Measurements from ENCODE around the gene H2BW2.
"Not testable (repeated sequence)": the region's sequence is repeated elsewhere in the genome, so short reads cannot be mapped to it uniquely, and the experiment has no call there.

The H2BW2 gene

DNA sequence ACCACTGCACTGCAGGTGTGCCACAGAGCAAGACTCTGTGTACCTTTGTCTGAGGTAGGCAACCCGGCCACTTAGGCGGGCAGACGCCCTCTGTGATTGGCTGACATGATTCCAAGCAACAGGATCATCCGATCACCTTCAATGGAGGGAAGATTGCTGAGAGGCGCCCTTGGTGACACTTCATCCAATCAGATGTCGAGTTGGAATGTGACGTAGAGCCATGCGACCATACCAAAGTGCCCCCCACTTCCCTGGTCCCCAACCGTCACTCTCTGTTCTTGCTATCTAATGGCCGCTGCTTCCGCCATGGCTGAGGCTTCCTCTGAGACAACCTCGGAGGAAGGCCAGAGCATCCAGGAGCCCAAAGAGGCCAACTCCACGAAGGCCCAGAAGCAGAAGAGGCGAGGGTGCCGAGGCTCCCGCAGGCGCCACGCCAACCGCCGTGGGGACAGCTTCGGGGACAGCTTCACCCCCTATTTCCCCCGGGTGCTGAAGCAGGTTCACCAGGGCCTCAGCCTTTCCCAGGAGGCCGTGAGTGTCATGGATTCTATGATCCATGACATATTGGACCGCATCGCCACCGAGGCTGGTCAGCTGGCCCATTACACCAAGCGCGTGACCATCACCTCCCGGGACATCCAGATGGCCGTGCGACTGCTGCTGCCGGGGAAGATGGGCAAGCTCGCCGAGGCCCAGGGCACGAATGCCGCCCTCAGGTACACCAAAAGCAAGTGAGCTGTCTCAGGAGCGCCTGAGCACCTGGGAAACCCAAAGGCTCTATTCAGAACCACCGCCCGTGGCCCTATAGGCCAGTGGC is at the start of gene H2BW2:
Gene H2BW2, plus strand, starts transcription at position 268 of the 817 bp plus-strand sequence. Its CDS starts 39 bp downstream, at position 307.
- DNase-seq (ENCODE audit: low spot score) = no peak

DNA sequence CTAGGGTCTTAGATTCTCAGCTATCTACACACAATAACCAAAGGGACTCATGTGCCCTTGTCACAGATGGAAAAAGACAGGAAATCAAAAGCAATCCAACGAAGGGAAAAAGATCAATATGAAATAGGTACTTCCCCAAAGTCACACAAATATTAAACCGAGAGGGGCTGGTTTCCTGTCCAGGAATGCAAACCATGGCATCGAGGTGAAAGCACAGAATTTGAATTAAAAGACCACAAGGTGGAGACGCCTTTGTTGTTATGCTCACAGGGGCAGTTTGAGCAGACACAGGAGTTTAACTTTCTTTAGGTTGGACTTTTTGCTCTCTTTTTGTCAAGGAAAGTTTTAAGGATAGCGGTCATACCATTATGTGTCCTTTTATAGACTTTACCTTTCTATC is 40.5 kb upstream of the H2BW2 start:
- no peak for DNase-seq (ENCODE audit: low spot score)

DNA sequence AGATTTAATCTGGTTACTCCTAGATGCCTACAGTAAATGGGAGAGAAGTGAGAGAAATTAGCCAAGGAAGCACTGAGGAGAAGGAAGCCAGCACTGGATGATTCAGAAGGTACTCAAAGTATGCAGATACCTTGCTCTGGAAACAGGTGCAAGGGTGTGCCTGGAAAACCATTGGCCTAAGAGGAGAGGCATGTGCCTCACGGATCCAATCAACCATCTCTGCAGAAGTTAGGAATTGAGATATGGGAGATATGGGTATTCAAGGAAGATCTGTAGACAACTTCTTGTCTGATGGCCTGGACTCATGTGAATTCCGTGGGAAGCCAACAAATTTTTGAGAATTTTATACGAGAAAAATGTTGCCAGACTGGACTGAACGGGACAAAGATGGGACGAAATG is 30.9 kb upstream of the H2BW2 start:
- DNase-seq (ENCODE audit: low spot score) = no peak

DNA sequence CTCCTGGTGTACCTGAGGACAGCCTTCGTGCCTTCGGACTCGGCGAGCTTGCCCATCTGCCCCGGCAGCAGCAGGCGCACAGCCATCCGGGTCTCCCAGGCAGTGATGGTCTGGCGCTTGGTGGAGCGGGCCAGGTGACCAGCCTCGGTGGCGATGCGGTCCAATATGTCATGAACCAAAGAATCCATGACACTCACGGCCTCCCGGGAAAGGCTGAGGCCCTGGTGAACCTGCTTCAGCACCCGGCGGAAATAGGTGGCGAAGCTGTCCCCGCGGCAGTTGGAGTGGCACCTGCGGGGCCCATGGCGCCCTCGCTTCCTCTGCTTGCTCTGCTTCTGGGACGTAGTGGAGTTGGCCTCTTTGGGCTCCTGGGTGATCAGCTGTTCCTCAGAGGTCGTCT is 26.6 kb upstream of the H2BW2 start:
- DNase-seq (ENCODE audit: low spot score) = no peak

- DNase-seq (ENCODE audit: low spot score) = no peak
These were observed 26.1 kb upstream of the H2BW2 start, which contains the start of gene H2BW1 for GRCh38 chrX:104013606-104014005. TSS of gene H2BW1 (minus strand) at chrX:104013708. CDS start at chrX:104013576, 132 bp downstream.

GRCh38 chrX:104015576-104015975 is 24.2 kb upstream of the H2BW2 start:
- DNase-seq (ENCODE audit: low spot score) = not testable (repeated sequence)

DNA sequence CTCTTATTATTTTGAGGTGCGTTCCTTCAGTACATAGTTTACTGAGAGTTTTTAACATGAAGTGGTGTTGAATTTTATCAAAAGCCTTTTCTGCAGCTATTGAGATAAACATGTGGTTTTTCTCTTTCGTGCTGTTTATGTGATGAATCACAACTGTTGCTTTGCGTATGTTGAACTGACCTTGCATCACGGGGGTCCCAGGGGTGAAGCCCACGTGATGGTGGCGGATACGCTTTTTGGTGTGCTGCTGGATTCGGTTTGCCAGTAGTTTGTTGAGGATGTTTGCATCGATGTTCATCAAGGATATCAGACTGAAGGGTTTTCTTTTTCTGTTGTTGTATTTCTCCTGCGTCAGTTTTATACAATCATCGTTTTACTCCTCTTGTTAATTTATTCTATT is 21.6 kb upstream of the H2BW2 start:
- DNase-seq (ENCODE audit: low spot score) = no peak

GRCh38 chrX:104041003-104041402 is 1.2 kb downstream of the H2BW2 start:
- no peak for DNase-seq (ENCODE audit: low spot score)

GRCh38 chrX:104045642-104046041 is 5.9 kb downstream of the H2BW2 start:
- DNase-seq (ENCODE audit: low spot score) = no peak

GRCh38 chrX:104047171-104047570 is 7.4 kb downstream of the H2BW2 start:
- DNase-seq (ENCODE audit: low spot score) = no peak

DNA sequence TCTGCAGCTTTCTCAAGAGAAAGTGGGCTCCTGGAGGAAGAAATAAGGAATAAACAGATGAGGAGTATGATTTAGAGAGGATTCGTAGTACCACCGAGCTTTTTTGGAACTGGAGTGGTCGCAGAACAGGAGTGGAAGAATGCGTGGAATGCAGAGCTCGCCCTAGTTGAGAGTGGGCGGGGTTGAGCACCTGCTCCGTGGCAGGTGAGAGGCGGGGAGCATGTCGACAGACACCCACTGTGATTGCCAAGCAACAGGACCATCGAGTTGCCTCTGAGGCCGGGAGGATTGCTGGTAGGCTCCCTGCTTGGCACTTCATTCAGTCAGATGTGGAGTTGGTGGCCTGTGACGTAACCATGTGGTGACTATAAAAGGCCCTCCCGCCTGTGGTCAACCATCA is 15.2 kb downstream of the H2BW2 start:
- DNase-seq (ENCODE audit: low spot score) = not testable (repeated sequence)

GRCh38 chrX:104062636-104063035 is 22.9 kb downstream of the H2BW2 start:
- DNase-seq (ENCODE audit: low spot score) = not testable (repeated sequence)

- not testable (repeated sequence) for DNase-seq (ENCODE audit: low spot score)
These were observed 36.2 kb downstream of the H2BW2 start, which contains the start of gene TMSB15C for GRCh38 chrX:104075778-104076445. TSS of gene TMSB15C (minus strand) at chrX:104076236.

DNA sequence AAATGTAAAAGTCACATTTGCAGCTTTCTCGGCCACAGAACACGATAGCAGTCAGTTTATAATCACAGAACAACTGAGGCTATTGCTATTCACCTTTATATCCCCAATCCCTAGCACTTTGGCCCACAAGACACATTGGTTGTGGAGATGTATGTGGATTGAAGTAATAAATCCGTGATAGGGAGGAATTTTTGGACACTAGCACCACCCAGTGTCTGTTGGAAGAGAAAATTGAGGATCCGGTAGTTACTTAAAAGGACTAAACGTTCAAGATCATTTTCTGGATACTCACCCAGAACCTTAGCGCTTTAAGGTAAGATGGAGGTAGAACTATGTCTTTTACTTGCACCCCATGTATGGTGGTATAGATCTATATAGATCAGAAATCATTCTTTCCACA is 38.1 kb downstream of the H2BW2 start:
- not testable (repeated sequence) for DNase-seq (ENCODE audit: low spot score)

DNA sequence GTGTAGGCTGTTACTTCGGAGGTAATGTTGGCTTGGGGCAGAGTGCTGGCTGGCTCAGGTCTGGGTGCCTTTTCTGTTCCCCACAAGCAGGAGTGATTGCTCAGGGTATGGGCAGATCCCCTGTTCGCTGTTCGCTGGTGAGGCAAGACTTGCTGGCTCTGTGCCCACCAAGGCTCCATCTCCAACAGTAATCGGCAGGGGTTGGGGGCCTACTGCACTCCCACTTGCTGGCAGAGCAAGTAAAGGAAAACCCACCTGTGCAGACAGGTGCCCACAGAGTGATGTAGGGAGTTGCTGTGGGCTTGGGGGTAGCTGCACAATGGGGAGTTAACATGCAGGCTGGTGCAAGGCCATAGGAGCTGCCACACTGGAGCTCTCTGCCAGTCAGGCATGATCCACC is 44.3 kb downstream of the H2BW2 start:
- DNase-seq (ENCODE audit: low spot score) = no peak

DNA sequence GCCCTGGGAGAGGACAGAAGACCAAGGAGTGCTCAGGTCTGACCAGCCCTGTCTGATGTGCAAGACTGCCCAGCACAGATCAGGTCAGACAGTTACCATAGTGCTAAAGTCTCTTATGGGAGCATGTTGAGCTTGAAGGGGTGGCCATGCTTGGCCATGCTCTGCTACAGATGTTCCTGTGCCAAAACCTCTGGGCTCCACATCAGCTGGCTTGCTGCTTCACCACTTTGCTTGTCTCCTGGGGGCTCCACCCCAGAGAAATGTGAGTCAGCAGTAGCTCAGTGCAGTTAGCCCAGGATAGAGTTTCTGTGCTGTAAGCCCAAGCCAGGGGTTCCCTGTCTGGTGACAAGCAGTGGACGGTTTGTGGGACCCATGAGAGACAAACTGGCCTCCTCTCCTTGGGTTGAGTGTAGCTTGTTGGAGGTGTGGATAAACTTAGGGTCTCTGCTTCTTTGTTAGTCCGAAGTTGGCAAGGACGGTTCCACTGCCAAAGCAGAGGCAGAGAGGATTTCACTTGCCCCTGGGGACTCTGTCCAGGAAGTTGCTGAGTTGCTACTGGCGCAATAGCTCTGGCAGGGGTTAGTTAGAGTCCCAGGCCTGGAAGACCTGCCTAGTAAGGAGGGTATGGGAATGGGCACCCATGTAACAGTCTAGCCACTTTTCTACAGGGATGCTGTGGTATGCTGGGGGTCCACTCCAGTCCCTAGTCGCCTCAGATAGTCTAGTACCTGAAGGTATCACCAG is 45.0 kb downstream of the H2BW2 start:
- no peak for DNase-seq (ENCODE audit: low spot score)

DNA sequence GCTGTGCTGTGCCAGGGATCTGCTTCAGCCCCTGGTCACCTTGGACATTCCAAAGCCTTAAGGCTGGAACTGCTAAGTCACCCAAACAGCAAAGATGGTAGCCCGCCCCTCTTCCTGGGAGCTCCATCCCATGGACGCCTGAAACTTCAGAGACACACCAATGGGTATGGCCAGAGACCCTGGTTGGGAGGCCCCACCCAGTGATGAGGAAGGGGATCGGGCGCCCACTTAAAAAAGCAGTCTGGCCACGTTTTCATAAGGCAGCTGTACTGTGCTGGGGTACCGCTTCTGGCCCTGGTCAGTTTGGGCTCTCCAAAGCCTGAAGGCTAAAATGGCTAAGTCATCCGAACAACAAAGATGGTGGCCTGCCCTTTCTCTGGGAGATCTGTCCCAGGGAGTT is 45.7 kb downstream of the H2BW2 start:
- no peak for DNase-seq (ENCODE audit: low spot score)

- DNase-seq (ENCODE audit: low spot score) = no peak
These were observed 46.2 kb downstream of the H2BW2 start for GRCh38 chrX:104085919-104086318.
